Adipose tissue (tissue), 3 donors: Measurements from ENCODE around the gene UBN2. TPM values are rescaled to one million over a fixed set of nuclear protein-coding genes. Genes with fewer than 3 reads are reported as not detected.
"Not testable (repeated sequence)": the region's sequence is repeated elsewhere in the genome, so short reads cannot be mapped to it uniquely, and the experiment has no call there.

Source experiments
- H3K27ac ChIP-seq: one replicate; pipeline ENCODE4 v1.5.1; 2013; ENCODE audit warnings: low read depth, low read length
- WGBS, 3 donors: extraction: QIAGEN DNeasy Blood & Tissue Kit; methylation state at CpG; one replicate each; pipeline ENCODE4 v1.1.7; 2013; 5-methylcytosine and 5-hydroxymethylcytosine counted together
- polyA plus RNA-seq, 3 donors: library from polyadenylated mRNA; stranded (reverse); fragments of 200-250 nt; gene quantifications; one replicate each; pipeline ENCODE4 v1.2.3, GENCODE V29; 2013
- donor health status: healthy with polysubstance abuse.
- donor health status: Bipolar disorder and iron deficiency.
- donor health status: healthy.

Gene UBN2
- 1 to 10 TPM; 1.2 to 2.1 (median 2.0) TPM for polyA plus RNA-seq

GRCh38 chr7:139230774-139231512, at the start of gene UBN2:
Gene UBN2, plus strand, starts transcription at chr7:139231237. Its CDS starts 248 bp downstream, at chr7:139231485.
- WGBS, 3 donors, result 0% methylated on average over 60 to 63 of the region's 63 CpGs
- H3K27ac ChIP-seq, result no peak within 1 kb of the TSS

GRCh38 chr7:139181404-139181803, 49.6 kb upstream of the UBN2 start:
- no peak overlapping the region for H3K27ac ChIP-seq
- WGBS, 3 donors, result 91 to 97% (median 94%) methylated on average over 2 of the region's 2 CpGs

GRCh38 chr7:139182363-139182762, 48.7 kb upstream of the UBN2 start:
- WGBS, 3 donors, result 33 to 61% (median 49%) methylated on average over 1 of the region's 1 CpG
- H3K27ac ChIP-seq, result no peak overlapping the region

- 44 to 73% (median 66%) methylated on average over 2 of the region's 2 CpGs for WGBS, 3 donors
- no peak overlapping the region for H3K27ac ChIP-seq
These were observed 47.8 kb upstream of the UBN2 start for GRCh38 chr7:139183251-139183650.

- WGBS, 3 donors, result 64 to 80% (median 68%) methylated on average over 7 of the region's 7 CpGs
- no peak overlapping the region for H3K27ac ChIP-seq
These were observed 47.1 kb upstream of the UBN2 start for GRCh38 chr7:139183878-139184338.

GRCh38 chr7:139186146-139186545, 44.9 kb upstream of the UBN2 start:
- 95 to 100% (median 98%) methylated on average over 2 of the region's 2 CpGs for WGBS, 3 donors

GRCh38 chr7:139189357-139189756, 41.7 kb upstream of the UBN2 start:
- WGBS, 3 donors, result 61 to 99% (median 92%) methylated on average over 3 of the region's 3 CpGs
- no peak overlapping the region for H3K27ac ChIP-seq

More at GRCh38 chr7:139186146-139186545, 44.9 kb upstream of the UBN2 start:
- H3K27ac ChIP-seq, result no peak overlapping the region

GRCh38 chr7:139192014-139192706, 38.9 kb upstream of the UBN2 start:
- no peak overlapping the region for H3K27ac ChIP-seq
- WGBS, 3 donors, result 69 to 91% (median 87%) methylated on average over 3 of the region's 3 CpGs

GRCh38 chr7:139200382-139200781, 30.7 kb upstream of the UBN2 start:
- H3K27ac ChIP-seq, result no peak overlapping the region
- WGBS, 3 donors, result 62 to 97% (median 69%) methylated on average over 2 of the region's 2 CpGs

GRCh38 chr7:139203992-139204391, 27.0 kb upstream of the UBN2 start:
- WGBS, 3 donors, result 73 to 75% (median 75%) methylated on average over 3 of the region's 3 CpGs
- H3K27ac ChIP-seq, result no peak overlapping the region

- H3K27ac ChIP-seq, result no peak overlapping the region
These were observed 25.2 kb upstream of the UBN2 start for GRCh38 chr7:139205843-139206242.

GRCh38 chr7:139212133-139212532, 18.9 kb upstream of the UBN2 start:
- H3K27ac ChIP-seq, result no peak overlapping the region
- WGBS, 3 donors, result 91 to 94% (median 93%) methylated on average over 2 of the region's 2 CpGs

- not testable (repeated sequence) for H3K27ac ChIP-seq
- WGBS, 3 donors, result 77 to 94% (median 85%) methylated on average over 6 of the region's 6 CpGs
These were observed 17.5 kb upstream of the UBN2 start for GRCh38 chr7:139213489-139213888.

GRCh38 chr7:139218173-139218572, 12.9 kb upstream of the UBN2 start:
- H3K27ac ChIP-seq, result no peak overlapping the region
- WGBS, 3 donors, result 55 to 72% (median 71%) methylated on average over 1 of the region's 1 CpG

GRCh38 chr7:139224219-139224618, 6.8 kb upstream of the UBN2 start:
- 86 to 91% (median 90%) methylated on average over 2 of the region's 2 CpGs for WGBS, 3 donors
- no peak overlapping the region for H3K27ac ChIP-seq

GRCh38 chr7:139224836-139225235, 6.2 kb upstream of the UBN2 start:
- H3K27ac ChIP-seq, result not testable (repeated sequence)
- WGBS, 3 donors, result 95% methylated on average over 18 of the region's 18 CpGs

GRCh38 chr7:139225286-139226157, 5.5 kb upstream of the UBN2 start:
- 94 to 95% (median 95%) methylated on average over 56 to 60 of the region's 60 CpGs for WGBS, 3 donors
- H3K27ac ChIP-seq, result not testable (repeated sequence)

- 94 to 95% (median 94%) methylated on average over 17 to 23 of the region's 23 CpGs for WGBS, 3 donors
- H3K27ac ChIP-seq, result not testable (repeated sequence)
These were observed 4.9 kb upstream of the UBN2 start for GRCh38 chr7:139226158-139226515.

- WGBS, 3 donors, result 89 to 95% (median 93%) methylated on average over 8 of the region's 8 CpGs
- not testable (repeated sequence) for H3K27ac ChIP-seq
These were observed 4.0 kb upstream of the UBN2 start for GRCh38 chr7:139226988-139227488.
